HEK293 (cell line): ENCODE data around the gene MYO1C.
"Not testable (repeated sequence)": the region's sequence is repeated elsewhere in the genome, so short reads cannot be mapped to it uniquely, and the experiment has no call there.

Experiments used
- CTCF ChIA-PET: fragments of 350-600 bp; formaldehyde crosslinking; extraction: SDS; loops from one replicate; lab custom pipeline; 2021; ENCODE audit warnings: antibody characterized with exemption; lab: Yijun Ruan, JAX
- POLR2A ChIA-PET: fragments of 300-600 bp; formaldehyde crosslinking; extraction: SDS; loops from one replicate; lab custom pipeline; 2020; ENCODE audit warnings: antibody characterized with exemption, inconsistent platforms; lab: Yijun Ruan, JAX
- H3K27ac ChIP-seq: fragments of 200-500 bp; sonication (Bioruptor generic); 2 replicates; pipeline ENCODE4 v1.5.1; 2014; ENCODE audit warnings: low read depth, low read length, control low read depth, inconsistent platforms; ENCODE audit errors: extremely low read depth
- H3K36me3 ChIP-seq, 2 experiments: fragments of 200-500 bp in 1 of 2; sonication (Bioruptor generic) in 1 of 2; 1 replicate in 1 of 2; 2 replicates in 1 of 2; pipeline ENCODE4 v1.5.1; 2014 to 2017; ENCODE audit warnings: inconsistent platforms in 2 of 2, low read length in 2 of 2; ENCODE audit not compliant: control insufficient read depth in 2 of 2, insufficient read depth in 1 of 2
- H3K4me1 ChIP-seq: fragments of 200-500 bp; sonication (Bioruptor generic); 2 replicates; pipeline ENCODE4 v1.5.1; 2014; ENCODE audit warnings: mild to moderate bottlenecking, low read length, inconsistent platforms; ENCODE audit not compliant: control insufficient read depth, insufficient read depth
- H3K4me3 ChIP-seq: 2 replicates; pipeline ENCODE4 v1.5.1; 2011; ENCODE audit warnings: low read depth, mild to moderate bottlenecking, control low read depth, low read length, moderate library complexity
- H3K9me3 ChIP-seq: fragments of 200-500 bp; sonication (Bioruptor generic); 2 replicates; pipeline ENCODE4 v1.5.1; 2014; ENCODE audit warnings: low read depth, low read length, inconsistent platforms; ENCODE audit not compliant: control insufficient read depth, insufficient read depth
- BCL11A ChIP-seq: fragments of 450-650 bp; formaldehyde crosslinking; IDR thresholded peaks from 2 replicates; pipeline ENCODE4 v1.5.1; 2016; ENCODE audit warnings: low read depth, missing biosample characterization, missing genetic modification characterization
- HOXA7 ChIP-seq: sonication (generic); formaldehyde crosslinking; IDR thresholded peaks from 2 replicates; pipeline ENCODE4 v1.8.1; 2022; ENCODE audit warnings: missing genetic modification reagents, borderline replicate concordance
- PRDM10 ChIP-seq: fragments of 450-650 bp; formaldehyde crosslinking; IDR thresholded peaks from 2 replicates; pipeline ENCODE4 v1.5.1; 2016; ENCODE audit warnings: missing biosample characterization, missing genetic modification characterization
- TCF7L2 ChIP-seq: IDR thresholded peaks from 2 replicates; pipeline ENCODE4 v1.6.1; 2011; ENCODE audit warnings: low read depth, mild to moderate bottlenecking, inconsistent platforms, low read length, moderate library complexity, borderline replicate concordance
- ZBTB20 ChIP-seq: fragments of 450-650 bp; formaldehyde crosslinking; IDR thresholded peaks from 2 replicates; pipeline ENCODE4 v1.5.1; 2016; ENCODE audit warnings: missing biosample characterization, missing genetic modification characterization
- ZNF311 ChIP-seq: fragments of 450-650 bp; formaldehyde crosslinking; IDR thresholded peaks from 2 replicates; pipeline ENCODE4 v1.5.1; 2017; ENCODE audit warnings: missing biosample characterization, missing genetic modification characterization, borderline replicate concordance
- ZNF394 ChIP-seq: fragments of 450-650 bp; formaldehyde crosslinking; IDR thresholded peaks from 2 replicates; pipeline ENCODE4 v1.5.1; 2016; ENCODE audit warnings: missing biosample characterization, missing genetic modification characterization, mild to moderate bottlenecking, moderate library complexity, borderline replicate concordance
- ZNF449 ChIP-seq: fragments of 450-650 bp; formaldehyde crosslinking; IDR thresholded peaks from 2 replicates; pipeline ENCODE4 v1.5.1; 2017; ENCODE audit warnings: missing biosample characterization, mild to moderate bottlenecking, missing genetic modification characterization, moderate library complexity
- ZNF600 ChIP-seq: fragments of 450-650 bp; formaldehyde crosslinking; IDR thresholded peaks from 2 replicates; pipeline ENCODE4 v1.5.1; 2016; ENCODE audit warnings: missing biosample characterization, missing genetic modification characterization
- ZNF791 ChIP-seq: fragments of 450-650 bp; formaldehyde crosslinking; IDR thresholded peaks from 2 replicates; pipeline ENCODE4 v1.5.1; 2016; ENCODE audit warnings: missing biosample characterization, missing genetic modification characterization
- TF ChIP-seq, protein P1 (sequence below): IDR thresholded peaks from 2 replicates; pipeline ENCODE4 v1.6.1; 2011; ENCODE audit warnings: mild to moderate bottlenecking, low read depth, low read length, borderline replicate concordance
- TF ChIP-seq, protein P2 (sequence below): fragments of 450-650 bp; formaldehyde crosslinking; IDR thresholded peaks from 2 replicates; pipeline ENCODE4 v1.5.1; 2016; ENCODE audit warnings: missing biosample characterization, missing genetic modification characterization, borderline replicate concordance

The MYO1C gene

GRCh38 chr17:1452836-1453235 lies 39.6 kb downstream of the MYO1C start (continued):
- TF ChIP-seq PRDM10 (tag by site-specific recombination), result no peak
- TF ChIP-seq BCL11A, result no peak
- TF ChIP-seq, all 188 proteins: peak for 0

GRCh38 chr17:1450261-1450660 lies 42.2 kb downstream of the MYO1C start:
- not testable (repeated sequence) for H3K4me3 ChIP-seq, H3K27ac ChIP-seq, H3K4me1 ChIP-seq, H3K9me3 ChIP-seq
- CTCF ChIA-PET, result interaction anchor here (1.2 kb wide), 1 partner anchor 85 kb away, joined by 3 read pairs; no protein-coding TSS in a partner anchor
- H3K36me3 ChIP-seq, result peaks cover 17 to 33% of the 10 kb centered on the region in 2 experiments
- POLR2A ChIA-PET, result interaction anchor here (1.0 kb wide), 1 partner anchor 13 kb away, joined by 3 read pairs; no protein-coding TSS in a partner anchor

- Histone ChIP-seq H3K4me3 (no peak overlapping the region), H3K36me3 (peaks cover 17 to 31% of the 10 kb centered on the region in 2 experiments), H3K27ac (no peak overlapping the region), H3K9me3 (no peaks in the 10 kb centered on the region), H3K4me1 (peaks cover 6% of the 10 kb centered on the region)
- TF ChIP-seq ZNF311 (tag by site-specific recombination) (no peak), ZNF449 (tag by site-specific recombination) (peak; percentile 70; the same call in 1 of the 2 replicates), ZNF791 (tag by site-specific recombination) (no peak), ZNF394 (tag by site-specific recombination) (no peak), ZBTB20 (tag by site-specific recombination) (no peak)
- TF ChIP-seq, protein P1, sequence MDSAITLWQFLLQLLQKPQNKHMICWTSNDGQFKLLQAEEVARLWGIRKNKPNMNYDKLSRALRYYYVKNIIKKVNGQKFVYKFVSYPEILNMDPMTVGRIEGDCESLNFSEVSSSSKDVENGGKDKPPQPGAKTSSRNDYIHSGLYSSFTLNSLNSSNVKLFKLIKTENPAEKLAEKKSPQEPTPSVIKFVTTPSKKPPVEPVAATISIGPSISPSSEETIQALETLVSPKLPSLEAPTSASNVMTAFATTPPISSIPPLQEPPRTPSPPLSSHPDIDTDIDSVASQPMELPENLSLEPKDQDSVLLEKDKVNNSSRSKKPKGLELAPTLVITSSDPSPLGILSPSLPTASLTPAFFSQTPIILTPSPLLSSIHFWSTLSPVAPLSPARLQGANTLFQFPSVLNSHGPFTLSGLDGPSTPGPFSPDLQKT, result no peak
- TF ChIP-seq, protein P2, sequence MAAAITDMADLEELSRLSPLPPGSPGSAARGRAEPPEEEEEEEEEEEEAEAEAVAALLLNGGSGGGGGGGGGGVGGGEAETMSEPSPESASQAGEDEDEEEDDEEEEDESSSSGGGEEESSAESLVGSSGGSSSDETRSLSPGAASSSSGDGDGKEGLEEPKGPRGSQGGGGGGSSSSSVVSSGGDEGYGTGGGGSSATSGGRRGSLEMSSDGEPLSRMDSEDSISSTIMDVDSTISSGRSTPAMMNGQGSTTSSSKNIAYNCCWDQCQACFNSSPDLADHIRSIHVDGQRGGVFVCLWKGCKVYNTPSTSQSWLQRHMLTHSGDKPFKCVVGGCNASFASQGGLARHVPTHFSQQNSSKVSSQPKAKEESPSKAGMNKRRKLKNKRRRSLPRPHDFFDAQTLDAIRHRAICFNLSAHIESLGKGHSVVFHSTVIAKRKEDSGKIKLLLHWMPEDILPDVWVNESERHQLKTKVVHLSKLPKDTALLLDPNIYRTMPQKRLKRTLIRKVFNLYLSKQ (tag by site-specific recombination), result no peak
- ChIA-PET POLR2A (interaction anchor here (1.0 kb wide), 1 partner anchor 12 kb away, joined by 3 read pairs; no protein-coding TSS in a partner anchor), CTCF (interaction anchor here (0.6 to 1.2 kb wide), 2 partner anchors 9 to 84 kb away, joined by 3 read pairs; no protein-coding TSS in a partner anchor)
Observed at GRCh38 chr17:1449412-1449967, 43.0 kb downstream of the MYO1C start.

DNA sequence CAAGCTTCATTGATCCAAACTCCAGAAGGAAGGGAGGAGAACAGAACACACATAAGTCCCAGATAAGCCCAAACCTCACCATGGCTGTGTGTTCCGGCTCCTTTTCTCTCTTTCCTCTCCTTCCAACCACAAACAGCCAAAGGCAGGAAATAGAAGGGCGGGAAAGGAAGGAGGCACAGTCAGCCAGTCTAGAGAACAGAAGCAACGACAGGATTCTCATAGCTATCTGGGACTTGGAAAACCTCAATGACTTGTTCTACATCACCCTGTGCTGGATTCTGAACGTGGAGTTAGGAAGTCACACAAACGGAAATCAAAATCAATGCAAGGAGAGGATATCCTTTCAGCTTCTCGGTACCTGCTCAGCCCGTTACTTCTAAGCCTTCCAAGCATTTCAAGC lies 45.4 kb downstream of the MYO1C start:
- no peaks in the 10 kb centered on the region for H3K9me3 ChIP-seq
- 0 out of 2 replicates have a peak overlapping the region, but pooled peaks have one; percentile 17 for H3K27ac ChIP-seq
- CTCF ChIA-PET, result interaction anchor here (1.0 kb wide), 1 partner anchor 82 kb away, joined by 5 read pairs; no protein-coding TSS in a partner anchor
- TF ChIP-seq TCF7L2 (no peak), ZNF600 (tag by site-specific recombination) (peak; percentile 29; the same call in 1 of the 2 replicates), HOXA7 (CRISPR knock-in tag) (no peak)
- POLR2A ChIA-PET, result interaction anchor here (1.4 kb wide), 1 partner anchor 47 kb away, joined by 6 read pairs; the partner anchor contains the start of gene YWHAE
- H3K36me3 ChIP-seq, result peaks cover 8 to 20% of the 10 kb centered on the region in 2 experiments
- no peak overlapping the region for H3K4me3 ChIP-seq
- no peaks in the 10 kb centered on the region for H3K4me1 ChIP-seq
